Suprapubic skin (tissue), 4 donors: Measurements from ENCODE around the gene SNRPB. TPM values are rescaled to one million over a fixed set of nuclear protein-coding genes. Genes with fewer than 3 reads are reported as not detected.

Source experiments
- DNase-seq, 2 donors: peaks; one replicate each; pipeline ENCODE4 v3.0.0-alpha.2; 2019; ENCODE audit warnings: low spot score in 2 of 2
- H3K27ac ChIP-seq: fragments of 200-600 bp; sonication (generic); one replicate; pipeline ENCODE4 v1.5.1; 2019
- H3K27me3 ChIP-seq: fragments of 200-600 bp; sonication (generic); one replicate; pipeline ENCODE4 v1.5.1; 2019
- H3K36me3 ChIP-seq: fragments of 200-600 bp; sonication (generic); one replicate; pipeline ENCODE4 v1.5.1; 2019
- H3K4me1 ChIP-seq: fragments of 200-600 bp; sonication (generic); one replicate; pipeline ENCODE4 v1.5.1; 2019
- H3K4me3 ChIP-seq: fragments of 200-600 bp; sonication (generic); one replicate; pipeline ENCODE4 v1.5.1; 2019; ENCODE audit warnings: mild to moderate bottlenecking
- H3K9me3 ChIP-seq: fragments of 200-600 bp; sonication (generic); one replicate; pipeline ENCODE4 v1.5.1; 2019
- CTCF ChIP-seq, 2 donors: fragments of 200-600 bp in 1 of 2; fragments of 450-650 bp in 1 of 2; sonication (generic) in 1 of 2; IDR thresholded peaks; one replicate each; pipeline ENCODE4 v1.5.1; 2016 to 2019; ENCODE audit warnings: antibody characterized with exemption in 2 of 2, mild to moderate bottlenecking in 1 of 2, moderate library complexity in 1 of 2
- EP300 ChIP-seq: sonication (generic); formaldehyde crosslinking; IDR thresholded peaks from one replicate; pipeline ENCODE4 v1.6.1; 2017; ENCODE audit warnings: antibody characterized with exemption
- POLR2A ChIP-seq, 2 donors: fragments of 450-650 bp; IDR thresholded peaks; one replicate each; pipeline ENCODE4 v1.6.1; 2017; ENCODE audit warnings: antibody characterized with exemption in 2 of 2, mild to moderate bottlenecking in 2 of 2, moderate library complexity in 2 of 2
- POLR2AphosphoS5 ChIP-seq, 3 donors: sonication (generic); formaldehyde crosslinking; IDR thresholded peaks; one replicate each; pipeline ENCODE4 v1.6.1; 2017; ENCODE audit warnings: antibody characterized with exemption in 3 of 3
- WGBS: methylation state at CpG from one replicate; pipeline ENCODE4 v1.1.5; 2018; 5-methylcytosine and 5-hydroxymethylcytosine counted together
- total RNA-seq, 4 donors: library from RNA; depleted of rRNA; stranded (reverse); fragments of >200 nt; gene quantifications; one replicate each; pipeline ENCODE4 v1.1.0, GENCODE V29; 2016

SNRPB gene
- total RNA-seq, 4 donors from 2014 or later = 133 to 250 (median 221) TPM

DNA sequence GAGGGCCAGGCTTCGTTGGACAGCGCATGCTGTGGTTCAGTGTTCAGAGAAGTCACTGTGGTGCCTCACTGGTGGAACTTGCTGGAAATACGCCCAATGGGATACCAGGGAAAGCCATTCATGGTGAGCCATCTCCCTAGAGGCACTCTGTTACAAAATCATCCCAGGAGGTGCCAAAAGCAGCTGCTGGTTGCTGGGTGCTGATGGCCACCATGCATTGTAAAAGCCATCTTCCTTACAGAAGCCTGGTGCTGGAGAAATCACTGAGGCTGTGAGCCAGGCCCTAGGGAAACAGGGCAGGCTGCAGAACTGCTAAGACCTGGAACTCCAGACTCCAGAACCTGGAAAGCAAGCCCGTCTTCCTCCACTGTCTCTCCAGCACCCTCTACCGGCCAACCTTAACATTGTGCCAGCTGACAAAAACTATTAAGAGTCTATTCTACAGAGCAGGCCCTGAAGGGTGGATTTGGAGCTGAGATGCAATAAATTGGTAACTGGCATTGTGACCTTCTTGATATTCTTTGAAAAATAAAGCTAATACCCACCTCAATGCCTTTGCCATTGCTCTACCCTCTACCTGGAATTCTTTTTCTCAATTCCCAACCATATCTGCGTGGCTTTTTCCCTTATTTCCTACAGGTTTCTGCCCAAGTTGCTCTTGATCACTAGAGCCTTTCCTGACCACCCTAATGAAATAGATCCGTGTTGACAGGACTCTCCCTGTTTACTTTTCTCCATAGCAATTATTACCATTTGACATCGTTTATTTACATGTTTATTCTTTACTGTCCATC lies 18.5 kb downstream of the SNRPB start:
- Histone ChIP-seq H3K27ac (peak overlapping the region; percentile 54), H3K9me3 (no peaks in the 10 kb centered on the region), H3K4me3 (no peak overlapping the region), H3K4me1 (peaks cover 17% of the 10 kb centered on the region), H3K36me3 (no peaks in the 10 kb centered on the region), H3K27me3 (no peaks in the 10 kb centered on the region)
- TF ChIP-seq POLR2A (IDR thresholded peaks at IDR 0.05) (no peak), CTCF (IDR thresholded peaks at IDR 0.05) (peak; percentile 80 to 89), EP300 (no peak), POLR2AphosphoS5 (IDR thresholded peaks at IDR 0.05) (peak in 1 of 3 donors; percentile 16)
- WGBS = 41% methylated on average over 7 of the region's 8 CpGs
- DNase-seq = peak in 1 of 2 donors; percentile 80

- WGBS = 37% methylated on average over 5 of the region's 5 CpGs
- Histone ChIP-seq H3K4me3 (no peak overlapping the region), H3K27ac (peak overlapping the region; percentile 54), H3K9me3 (no peaks in the 10 kb centered on the region), H3K27me3 (no peaks in the 10 kb centered on the region), H3K36me3 (no peaks in the 10 kb centered on the region), H3K4me1 (peaks cover 17% of the 10 kb centered on the region)
- no peak for DNase-seq
- TF ChIP-seq EP300 = no peak
- no peak for TF ChIP-seq POLR2AphosphoS5 (IDR thresholded peaks at IDR 0.05)
- TF ChIP-seq POLR2A (IDR thresholded peaks at IDR 0.05) = no peak
- no peak for TF ChIP-seq CTCF (IDR thresholded peaks at IDR 0.05)
These were observed 19.2 kb downstream of the SNRPB start for GRCh38 chr20:2451422-2451821.

DNA sequence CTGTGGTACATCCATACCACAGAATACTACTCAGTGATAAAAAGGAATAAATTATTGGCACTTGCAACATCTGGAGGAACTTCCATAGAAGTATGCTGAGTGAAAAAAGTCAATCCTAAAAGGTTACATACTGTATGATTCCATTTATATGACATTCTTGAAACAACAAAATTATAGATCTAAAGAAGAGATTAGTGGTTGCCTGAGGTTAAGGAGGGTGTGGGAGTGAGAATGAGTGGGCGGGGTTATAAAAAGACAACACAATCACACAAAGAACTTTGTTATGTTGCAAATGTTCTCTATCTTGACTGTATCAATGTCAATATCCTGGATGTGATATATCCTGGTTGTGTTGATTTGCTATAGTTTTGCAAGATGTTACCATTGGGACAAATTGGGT lies 21.2 kb downstream of the SNRPB start:
- Histone ChIP-seq H3K27me3 (no peaks in the 10 kb centered on the region), H3K27ac (no peak overlapping the region), H3K36me3 (no peaks in the 10 kb centered on the region), H3K4me3 (no peak overlapping the region), H3K9me3 (no peaks in the 10 kb centered on the region), H3K4me1 (peaks cover 17% of the 10 kb centered on the region)
- WGBS = 80% methylated on average over 1 of the region's 1 CpG
- DNase-seq = no peak
- TF ChIP-seq CTCF (IDR thresholded peaks at IDR 0.05) (no peak), POLR2AphosphoS5 (IDR thresholded peaks at IDR 0.05) (no peak), EP300 (no peak), POLR2A (IDR thresholded peaks at IDR 0.05) (no peak)

DNA sequence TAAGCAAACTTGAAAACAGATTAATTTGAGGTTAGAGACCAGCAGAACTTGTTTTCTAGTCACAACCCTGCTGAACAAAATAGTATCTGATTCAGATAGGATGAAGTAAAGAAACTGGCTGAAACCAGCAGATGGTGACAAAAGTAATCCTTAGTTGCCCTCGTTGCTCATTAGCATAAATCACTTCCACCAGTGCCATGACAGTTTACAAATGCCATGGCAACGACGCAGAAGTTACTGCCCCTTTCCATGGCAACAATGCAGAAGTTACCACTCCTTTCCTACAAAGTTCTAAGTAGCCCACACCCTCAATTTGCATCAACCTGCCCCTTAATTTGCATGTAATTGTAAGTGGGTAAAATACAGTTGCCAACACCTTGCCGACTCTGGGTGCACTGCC lies 23.7 kb downstream of the SNRPB start:
- TF ChIP-seq POLR2AphosphoS5 (IDR thresholded peaks at IDR 0.05) = no peak
- TF ChIP-seq EP300 = no peak
- no peak for TF ChIP-seq CTCF (IDR thresholded peaks at IDR 0.05)
- TF ChIP-seq POLR2A (IDR thresholded peaks at IDR 0.05) = no peak
- 70% methylated on average over 4 of the region's 4 CpGs for WGBS

GRCh38 chr20:2431185-2431584 lies 39.4 kb downstream of the SNRPB start:
- DNase-seq = no peak
- Histone ChIP-seq H3K4me1 (no peaks in the 10 kb centered on the region), H3K27me3 (no peaks in the 10 kb centered on the region), H3K9me3 (no peaks in the 10 kb centered on the region), H3K27ac (no peak overlapping the region), H3K36me3 (no peaks in the 10 kb centered on the region), H3K4me3 (no peak overlapping the region)
- 72% methylated on average over 1 of the region's 1 CpG for WGBS
- TF ChIP-seq POLR2A (IDR thresholded peaks at IDR 0.05) = no peak

More for the DNA sequence above, 23.7 kb downstream of the SNRPB start:
- Histone ChIP-seq H3K36me3 (no peaks in the 10 kb centered on the region), H3K27me3 (no peaks in the 10 kb centered on the region), H3K4me1 (peaks cover 10% of the 10 kb centered on the region), H3K9me3 (no peaks in the 10 kb centered on the region), H3K4me3 (no peak overlapping the region), H3K27ac (no peak overlapping the region)
- no peak for DNase-seq
